ENCODE measurements around the gene ADH7.

Gene ADH7

DNA sequence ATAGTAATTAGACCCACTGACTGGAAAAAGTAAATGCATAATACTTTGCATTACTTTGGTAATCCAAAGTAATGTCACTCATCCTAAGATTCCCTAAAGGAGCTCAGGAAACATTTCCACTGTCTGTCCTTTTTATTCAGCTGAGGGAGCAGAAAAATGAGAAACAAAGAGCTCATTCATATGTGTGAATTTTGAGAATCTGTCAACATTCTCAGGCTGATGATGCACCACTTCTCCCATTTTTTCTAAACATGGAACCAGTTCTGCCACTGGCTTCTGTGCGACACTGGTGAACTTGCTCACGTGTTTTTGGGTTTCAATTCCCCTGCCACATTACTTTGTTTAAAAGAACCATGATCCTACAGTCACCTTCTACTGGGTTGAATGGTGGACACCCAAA is 28.4 kb upstream of the ADH7 start:
- Histone ChIP-seq H3K27ac (no peak overlapping the region), H3K4me3 (no peak overlapping the region)
- TF ChIP-seq, protein P1, sequence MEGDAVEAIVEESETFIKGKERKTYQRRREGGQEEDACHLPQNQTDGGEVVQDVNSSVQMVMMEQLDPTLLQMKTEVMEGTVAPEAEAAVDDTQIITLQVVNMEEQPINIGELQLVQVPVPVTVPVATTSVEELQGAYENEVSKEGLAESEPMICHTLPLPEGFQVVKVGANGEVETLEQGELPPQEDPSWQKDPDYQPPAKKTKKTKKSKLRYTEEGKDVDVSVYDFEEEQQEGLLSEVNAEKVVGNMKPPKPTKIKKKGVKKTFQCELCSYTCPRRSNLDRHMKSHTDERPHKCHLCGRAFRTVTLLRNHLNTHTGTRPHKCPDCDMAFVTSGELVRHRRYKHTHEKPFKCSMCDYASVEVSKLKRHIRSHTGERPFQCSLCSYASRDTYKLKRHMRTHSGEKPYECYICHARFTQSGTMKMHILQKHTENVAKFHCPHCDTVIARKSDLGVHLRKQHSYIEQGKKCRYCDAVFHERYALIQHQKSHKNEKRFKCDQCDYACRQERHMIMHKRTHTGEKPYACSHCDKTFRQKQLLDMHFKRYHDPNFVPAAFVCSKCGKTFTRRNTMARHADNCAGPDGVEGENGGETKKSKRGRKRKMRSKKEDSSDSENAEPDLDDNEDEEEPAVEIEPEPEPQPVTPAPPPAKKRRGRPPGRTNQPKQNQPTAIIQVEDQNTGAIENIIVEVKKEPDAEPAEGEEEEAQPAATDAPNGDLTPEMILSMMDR (IDR thresholded peaks at IDR 0.05) = no peak
- DNase-seq (ENCODE audit: low spot score) = no peak

DNA sequence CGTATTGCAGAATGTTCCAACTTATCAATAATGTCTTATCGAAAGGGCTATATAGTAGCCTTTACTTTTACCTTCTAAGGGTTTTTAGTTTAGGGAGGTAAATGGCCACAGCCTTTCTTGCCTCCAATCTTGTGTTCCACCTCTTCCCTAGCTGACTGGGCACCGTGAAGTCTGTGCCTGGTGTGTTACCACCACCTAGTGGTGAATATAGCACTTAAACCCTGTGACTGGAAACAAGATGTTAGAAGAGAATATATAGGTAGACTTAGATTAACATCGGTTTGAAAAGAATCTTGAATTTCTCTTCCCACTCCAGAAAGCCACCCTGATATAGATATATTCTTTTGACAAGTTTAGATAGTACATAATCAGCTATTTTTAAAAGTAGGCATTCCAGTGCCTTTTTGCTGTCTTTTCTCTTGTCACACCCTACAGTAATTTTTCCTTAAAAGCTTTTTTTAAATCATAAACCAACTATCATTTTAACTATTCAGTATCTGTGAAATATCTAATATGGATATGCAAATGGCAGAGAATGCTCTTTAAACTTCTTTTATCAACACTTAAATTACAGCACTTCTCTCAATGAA is 27.8 kb upstream of the ADH7 start:
- no peak for DNase-seq (ENCODE audit: low spot score)
- H3K27ac ChIP-seq = no peak overlapping the region
- no peak overlapping the region for H3K4me3 ChIP-seq
- TF ChIP-seq, protein P1 (IDR thresholded peaks at IDR 0.05) = peak; percentile 76

DNA sequence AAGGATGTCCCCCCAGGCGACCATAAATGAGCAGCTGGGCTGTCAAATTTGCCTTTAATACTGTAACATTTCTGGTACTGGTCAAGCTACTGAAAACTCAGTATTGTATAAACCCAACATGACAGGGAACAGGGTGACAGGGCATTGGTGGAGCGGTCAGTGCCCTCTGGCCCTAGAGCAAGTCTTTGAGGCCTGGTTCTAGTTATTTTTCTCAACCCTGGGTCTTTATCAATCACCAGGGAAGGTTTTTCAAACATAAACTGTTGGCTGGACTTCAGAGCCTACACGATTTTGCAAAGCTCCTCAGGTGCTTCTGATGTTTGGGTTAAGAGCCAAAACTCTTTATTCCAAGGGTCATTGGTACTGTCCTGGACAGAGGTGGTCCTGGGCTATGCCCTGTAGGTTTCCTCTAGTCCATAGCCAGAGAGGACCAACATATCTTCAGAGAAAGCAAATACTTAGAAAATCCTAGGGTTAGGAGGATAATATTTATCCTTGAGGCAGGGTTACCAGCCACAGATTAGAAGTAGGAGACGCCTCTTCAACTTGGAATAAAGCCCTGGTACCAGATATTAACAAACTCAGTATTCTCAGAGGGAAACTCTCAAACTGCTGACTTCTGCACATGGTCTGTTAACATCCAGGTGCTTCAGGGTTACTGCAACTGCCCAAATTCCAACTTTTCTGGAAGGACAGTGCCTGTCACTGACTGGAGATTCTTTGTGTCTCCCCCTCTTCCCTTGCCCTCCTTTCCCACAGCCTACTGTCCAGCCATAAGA is 26.7 kb upstream of the ADH7 start:
- Histone ChIP-seq H3K4me3 (no peak overlapping the region), H3K27ac (no peak overlapping the region)
- DNase-seq (ENCODE audit: low spot score) = no peak
- TF ChIP-seq, protein P1 (IDR thresholded peaks at IDR 0.05) = no peak

DNA sequence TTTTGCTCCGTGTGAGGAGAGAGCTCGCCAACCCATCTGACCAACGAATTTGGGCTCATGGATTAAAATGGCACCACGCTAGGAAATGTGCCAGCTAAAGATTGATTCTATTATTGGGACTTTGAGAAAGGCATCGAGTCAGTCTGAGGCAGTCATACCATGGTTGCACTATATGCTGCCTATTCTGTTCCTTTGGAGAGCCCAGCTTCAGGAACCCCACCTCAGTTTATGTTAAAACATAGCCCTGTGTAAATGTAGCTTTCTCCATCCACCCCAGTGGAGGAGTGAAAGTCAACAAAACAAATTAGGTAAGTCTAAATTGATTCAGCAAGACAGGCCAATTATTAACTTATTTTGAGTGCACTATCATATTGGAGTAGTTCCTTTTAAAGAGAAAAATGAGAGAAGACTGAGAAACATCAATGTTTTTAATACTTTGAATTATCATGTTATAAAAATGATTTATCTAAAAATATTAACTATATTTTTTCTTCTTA is 24.5 kb upstream of the ADH7 start:
- no peak for DNase-seq (ENCODE audit: low spot score)
- TF ChIP-seq, protein P1 (IDR thresholded peaks at IDR 0.05) = no peak
- Histone ChIP-seq H3K4me3 (no peak overlapping the region), H3K27ac (no peak overlapping the region)

DNA sequence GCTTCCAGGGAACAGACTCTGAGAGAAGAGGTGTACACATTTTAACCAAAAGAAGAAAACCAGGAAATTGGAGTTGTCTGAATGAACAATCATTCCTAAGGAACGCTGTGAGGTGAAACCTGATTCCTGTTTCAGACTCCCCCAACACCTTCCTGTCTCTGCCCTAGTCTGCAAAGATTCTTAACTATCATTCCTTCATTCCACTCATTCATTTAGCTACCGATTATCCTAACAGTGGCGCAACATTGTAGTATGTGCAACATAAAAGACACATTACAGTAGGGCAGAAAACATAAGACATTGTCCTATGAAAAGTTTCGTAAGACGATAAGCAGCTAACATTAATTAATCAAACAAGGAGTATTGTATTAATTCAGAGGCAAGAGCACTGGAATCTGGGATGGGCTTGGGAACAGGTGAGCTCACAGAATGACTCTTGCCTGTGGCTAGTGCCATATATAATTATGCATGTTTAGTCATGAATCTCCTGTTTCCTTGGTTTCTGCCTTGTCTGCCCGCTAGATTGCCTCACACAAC is 23.8 kb upstream of the ADH7 start:
- Histone ChIP-seq H3K27ac (no peak overlapping the region), H3K4me3 (no peak overlapping the region)
- DNase-seq (ENCODE audit: low spot score) = no peak
- TF ChIP-seq, protein P1 (IDR thresholded peaks at IDR 0.05) = no peak

DNA sequence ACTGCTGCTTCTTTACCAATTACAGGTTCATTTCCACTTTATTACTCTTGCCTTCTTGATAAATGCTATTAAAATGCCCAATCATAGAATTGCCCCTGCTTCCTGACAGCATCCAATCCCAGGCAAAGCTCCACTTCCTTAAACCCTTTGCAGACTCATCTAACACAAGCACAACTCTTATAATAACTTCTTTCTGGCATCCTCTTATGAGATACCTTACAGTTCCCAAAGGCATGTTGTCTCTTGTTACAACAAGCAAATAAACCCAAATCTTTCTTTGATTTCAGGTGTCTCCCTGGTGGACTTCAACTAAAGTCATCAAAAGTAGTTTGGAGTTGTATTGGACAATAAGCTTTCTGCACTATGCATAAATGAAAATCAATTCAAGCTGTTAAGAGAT is 22.5 kb upstream of the ADH7 start:
- Histone ChIP-seq H3K4me3 (no peak overlapping the region), H3K27ac (no peak overlapping the region)
- no peak for DNase-seq (ENCODE audit: low spot score)
- TF ChIP-seq, protein P1 (IDR thresholded peaks at IDR 0.05) = no peak
